K562 (cell line): ENCODE results near the gene ARAP1. TPM values are rescaled to one million over a fixed set of nuclear protein-coding genes. Genes with fewer than 3 reads are reported as not detected.

Experiments used
- CREM ChIP-seq: IDR thresholded peaks from 2 replicates; pipeline ENCODE4 v1.6.1; 2014; ENCODE audit warnings: antibody characterized with exemption, low read depth
- ZNF239 ChIP-seq: fragments of 250-450 bp; sonication (Bioruptor Pico); IDR thresholded peaks from 2 replicates; pipeline ENCODE4 v1.4.0; 2020; ENCODE audit warnings: mild to moderate bottlenecking
- polyA plus RNA-seq, 8 experiments: library from polyadenylated mRNA; depleted of rRNA in 4 of 8; stranded (reverse) in 5 of 8; unstranded in 3 of 8; fragments of >200 nt; fragmentation: Nextera tagmentation in 2 of 8; fragmentation: Illumina TruSeq in 1 of 8; extraction: Ambion mirVana in 2 of 8; extraction: Trizol in 1 of 8; gene quantifications; 2 replicates each; pipeline versions ENCODE4 v1.2.1 to v1.2.3, GENCODE V29; 2011 to 2014; ENCODE audit warnings: inconsistent platforms in 1 of 8, missing spikeins in 1 of 8
- total RNA-seq, 7 experiments: library from RNA; depleted of rRNA in 6 of 7; stranded (reverse); fragments of >200 nt in 6 of 7; fragmentation: Illumina TruSeq in 2 of 7; extraction: Trizol in 2 of 7; gene quantifications; 2 replicates each; pipeline versions ENCODE4 v1.2.1 to v1.2.3, GENCODE V29; 2011 to 2021; ENCODE audit warnings: low replicate concordance in 1 of 7
- TF ChIP-seq, protein P1 (sequence below), 3 experiments: fragments of 200-800 bp in 1 of 3; fragments of 250-450 bp in 1 of 3; fragments of 450-650 bp in 1 of 3; sonication (Bioruptor Pico) in 1 of 3; sonication (Bioruptor generic) in 1 of 3; formaldehyde crosslinking in 1 of 3; IDR thresholded peaks; 2 replicates each; pipeline versions ENCODE4 v1.6.1 to v1.8.0; 2016 to 2022; ENCODE audit warnings: mild to moderate bottlenecking in 2 of 3, missing genetic modification characterization in 2 of 3, missing compliant biosample characterization in 1 of 3, moderate library complexity in 1 of 3
- TF ChIP-seq, protein P2 (sequence below): fragments of 450-650 bp; IDR thresholded peaks from 2 replicates; pipeline ENCODE4 v1.6.1; 2016; ENCODE audit warnings: low read depth, mild to moderate bottlenecking, moderate library complexity

The ARAP1 gene
- total and polyA plus RNA-seq, 9 of the 15 experiments (the other 6 are each of a cell fraction or from before 2014, with no cell fraction given): 0.23 to 67.0 (median 24.6) TPM

- TF ChIP-seq, protein P1, sequence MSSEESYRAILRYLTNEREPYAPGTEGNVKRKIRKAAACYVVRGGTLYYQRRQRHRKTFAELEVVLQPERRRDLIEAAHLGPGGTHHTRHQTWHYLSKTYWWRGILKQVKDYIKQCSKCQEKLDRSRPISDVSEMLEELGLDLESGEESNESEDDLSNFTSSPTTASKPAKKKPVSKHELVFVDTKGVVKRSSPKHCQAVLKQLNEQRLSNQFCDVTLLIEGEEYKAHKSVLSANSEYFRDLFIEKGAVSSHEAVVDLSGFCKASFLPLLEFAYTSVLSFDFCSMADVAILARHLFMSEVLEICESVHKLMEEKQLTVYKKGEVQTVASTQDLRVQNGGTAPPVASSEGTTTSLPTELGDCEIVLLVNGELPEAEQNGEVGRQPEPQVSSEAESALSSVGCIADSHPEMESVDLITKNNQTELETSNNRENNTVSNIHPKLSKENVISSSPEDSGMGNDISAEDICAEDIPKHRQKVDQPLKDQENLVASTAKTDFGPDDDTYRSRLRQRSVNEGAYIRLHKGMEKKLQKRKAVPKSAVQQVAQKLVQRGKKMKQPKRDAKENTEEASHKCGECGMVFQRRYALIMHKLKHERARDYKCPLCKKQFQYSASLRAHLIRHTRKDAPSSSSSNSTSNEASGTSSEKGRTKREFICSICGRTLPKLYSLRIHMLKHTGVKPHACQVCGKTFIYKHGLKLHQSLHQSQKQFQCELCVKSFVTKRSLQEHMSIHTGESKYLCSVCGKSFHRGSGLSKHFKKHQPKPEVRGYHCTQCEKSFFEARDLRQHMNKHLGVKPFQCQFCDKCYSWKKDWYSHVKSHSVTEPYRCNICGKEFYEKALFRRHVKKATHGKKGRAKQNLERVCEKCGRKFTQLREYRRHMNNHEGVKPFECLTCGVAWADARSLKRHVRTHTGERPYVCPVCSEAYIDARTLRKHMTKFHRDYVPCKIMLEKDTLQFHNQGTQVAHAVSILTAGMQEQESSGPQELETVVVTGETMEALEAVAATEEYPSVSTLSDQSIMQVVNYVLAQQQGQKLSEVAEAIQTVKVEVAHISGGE (CRISPR knock-in tag; IDR thresholded peaks at IDR 0.05): no peak
- TF ChIP-seq, protein P2, sequence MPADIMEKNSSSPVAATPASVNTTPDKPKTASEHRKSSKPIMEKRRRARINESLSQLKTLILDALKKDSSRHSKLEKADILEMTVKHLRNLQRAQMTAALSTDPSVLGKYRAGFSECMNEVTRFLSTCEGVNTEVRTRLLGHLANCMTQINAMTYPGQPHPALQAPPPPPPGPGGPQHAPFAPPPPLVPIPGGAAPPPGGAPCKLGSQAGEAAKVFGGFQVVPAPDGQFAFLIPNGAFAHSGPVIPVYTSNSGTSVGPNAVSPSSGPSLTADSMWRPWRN: no peak
- no peak for TF ChIP-seq ZNF239 (CRISPR knock-in tag)
- TF ChIP-seq CREM: no peak
These were observed 15.2 kb upstream of the ARAP1 start (continued) for GRCh38 chr11:72767203-72768062.
